HG03558 (cell line): ENCODE data around the gene NSG2.
"Not testable (repeated sequence)": the region's sequence is repeated elsewhere in the genome, so short reads cannot be mapped to it uniquely, and the experiment has no call there.

Experiments used
- ATAC-seq: cut with Tn5 transposase; IDR thresholded peaks from one replicate; pipeline ENCODE4 v1.9.1; 2021; ENCODE audit warnings: moderate number of reproducible peaks; ENCODE audit not compliant: unreplicated experiment; ENCODE audit errors: extremely low read depth

The NSG2 gene

GRCh38 chr5:174146556-174146955 is 101.0 kb downstream of the NSG2 start:
- ATAC-seq: no peak

DNA sequence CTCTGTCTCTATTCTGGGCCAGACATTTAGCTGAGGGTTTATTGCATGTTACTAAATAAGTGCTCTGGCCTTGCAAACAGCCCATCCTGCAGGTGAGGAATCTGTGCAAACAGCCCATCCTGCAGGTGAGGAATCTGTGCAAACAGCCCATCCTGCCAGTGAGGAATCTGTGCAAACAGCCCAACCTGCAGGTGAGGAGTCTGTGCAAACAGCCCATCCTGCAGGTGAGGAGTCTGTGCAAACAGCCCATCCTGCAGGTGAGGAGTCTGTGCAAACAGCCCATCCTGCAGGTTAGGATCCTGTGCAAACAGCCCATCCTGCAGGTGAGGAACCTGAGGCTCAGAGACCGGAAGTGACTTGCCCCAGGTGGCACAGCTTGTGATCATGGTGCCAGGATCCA is 101.5 kb downstream of the NSG2 start:
- ATAC-seq: not testable (repeated sequence)

GRCh38 chr5:174147551-174147950 is 102.0 kb downstream of the NSG2 start:
- no peak for ATAC-seq

- ATAC-seq: no peak
These were observed 103.2 kb downstream of the NSG2 start for GRCh38 chr5:174148721-174149120.

DNA sequence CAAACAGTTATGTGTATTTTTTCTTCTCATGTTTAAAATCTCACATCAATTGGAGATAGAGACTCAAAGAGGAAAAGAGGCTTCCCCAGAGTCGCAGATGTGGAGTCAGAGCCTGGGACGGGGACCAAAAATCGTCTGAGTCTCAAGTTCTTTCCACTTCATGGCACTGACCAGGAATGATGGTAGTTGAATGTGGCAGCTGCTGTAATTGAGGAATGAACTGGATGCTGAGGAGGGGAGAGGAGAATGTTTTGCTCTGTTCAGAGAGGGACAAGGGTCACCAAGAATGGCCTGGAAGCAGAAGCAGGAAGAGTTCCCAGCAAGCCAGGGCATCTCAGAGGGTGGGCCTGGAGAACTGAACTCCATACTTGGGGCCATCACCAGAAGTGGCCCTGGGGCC is 103.9 kb downstream of the NSG2 start:
- ATAC-seq: no peak

GRCh38 chr5:174149989-174150388 is 104.5 kb downstream of the NSG2 start:
- no peak for ATAC-seq

DNA sequence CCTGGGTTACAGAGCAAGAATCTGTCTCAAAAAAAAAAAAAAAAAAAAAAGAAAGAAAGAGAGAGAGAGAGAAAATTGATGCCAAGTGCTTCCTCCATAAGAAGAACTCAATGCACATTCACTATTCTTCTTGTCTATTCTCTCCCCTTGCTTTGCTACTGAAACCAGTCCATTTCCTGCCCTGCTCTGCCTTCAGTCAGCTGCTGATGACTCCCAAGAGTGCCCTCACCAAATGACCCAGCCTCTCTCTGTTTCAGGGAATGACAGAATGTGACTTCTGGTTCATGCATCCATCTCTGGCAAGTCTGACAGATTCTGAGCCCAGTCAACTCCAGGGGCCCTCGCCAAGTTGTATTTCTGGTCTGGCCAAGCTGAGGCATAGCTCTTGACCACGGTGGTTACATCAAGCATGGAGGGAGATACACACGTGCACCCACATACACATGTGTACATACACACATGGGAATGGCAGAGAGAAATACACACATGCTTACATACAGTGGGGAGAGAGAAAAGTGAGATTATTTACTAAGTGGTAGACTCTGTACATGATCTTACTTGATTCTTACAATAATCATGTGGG is 106.2 kb downstream of the NSG2 start:
- no peak for ATAC-seq

GRCh38 chr5:174154559-174154958 is 109.1 kb downstream of the NSG2 start:
- no peak for ATAC-seq

DNA sequence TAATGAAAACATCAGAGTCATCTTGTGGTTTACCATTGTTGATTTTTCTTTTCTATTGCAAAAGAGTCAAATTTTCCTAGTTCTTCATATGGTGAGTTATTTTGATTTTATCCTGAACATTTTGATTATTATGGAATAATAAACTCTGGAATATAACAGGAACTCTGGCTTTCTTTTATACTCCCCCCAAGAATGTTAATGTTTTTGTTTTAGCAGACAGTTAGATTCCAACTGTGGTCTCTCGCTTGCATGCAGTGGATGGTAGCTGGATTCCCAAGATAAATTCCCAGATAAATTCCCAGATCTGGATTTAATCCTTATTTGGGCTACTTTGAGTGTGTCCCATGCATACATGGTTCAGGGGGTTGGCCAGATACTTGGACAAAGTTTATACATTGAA is 109.8 kb downstream of the NSG2 start:
- no peak for ATAC-seq

DNA sequence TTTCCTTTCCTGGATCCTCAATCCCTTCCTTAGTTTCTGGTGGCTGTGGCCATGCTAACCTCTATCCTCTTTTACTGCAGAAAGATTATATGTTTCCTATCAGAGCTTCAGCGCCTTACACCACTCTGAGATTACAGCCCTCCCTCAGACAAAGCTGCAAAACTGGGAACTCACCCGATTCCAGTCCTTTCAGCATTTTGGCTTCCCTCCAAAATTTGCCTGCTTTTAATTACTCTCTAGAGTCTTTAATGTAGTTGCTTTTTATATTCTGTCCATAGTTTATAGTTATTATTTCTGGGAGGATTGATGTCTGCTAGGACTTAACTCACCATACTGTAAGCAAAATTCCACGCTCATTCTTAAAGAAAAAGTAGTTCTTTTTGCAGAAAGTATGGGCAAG is 110.2 kb downstream of the NSG2 start:
- no peak for ATAC-seq

DNA sequence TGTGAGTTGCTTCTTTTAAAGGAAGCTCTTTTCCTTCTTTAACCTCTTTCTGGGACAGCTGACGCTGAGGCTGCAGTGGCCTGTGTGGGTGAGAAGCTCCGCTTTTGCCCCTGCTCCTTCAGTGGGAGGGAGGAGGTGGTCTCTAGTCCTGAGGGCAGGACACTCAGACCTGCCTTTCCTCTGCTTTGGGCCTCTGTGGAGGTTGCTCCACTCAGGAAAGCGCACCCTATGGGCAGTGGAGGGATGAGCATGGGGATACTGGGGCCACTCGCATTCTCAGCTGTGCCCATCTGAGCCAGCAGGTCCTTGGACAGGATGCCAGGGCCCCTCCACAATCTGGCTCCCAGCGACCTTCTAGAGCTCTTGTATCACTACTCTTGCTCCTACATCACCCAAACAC is 111.5 kb downstream of the NSG2 start:
- ATAC-seq: no peak
